ENCODE results near the gene C3orf20.
"Not testable (repeated sequence)": the region's sequence is repeated elsewhere in the genome, so short reads cannot be mapped to it uniquely, and the experiment has no call there.

C3orf20 gene

GRCh38 chr3:14700891-14701290 is 25.9 kb downstream of the C3orf20 start:
- no peak for DNase-seq (ENCODE audit: low read depth in 3 of 3)

GRCh38 chr3:14701676-14702075 is 26.7 kb downstream of the C3orf20 start:
- DNase-seq (ENCODE audit: low read depth in 3 of 3) = no peak

GRCh38 chr3:14703128-14703750 is 28.3 kb downstream of the C3orf20 start:
- no peak for DNase-seq (ENCODE audit: low read depth in 3 of 3)

- no peak for DNase-seq (ENCODE audit: low read depth in 3 of 3)
Observed at GRCh38 chr3:14703791-14704190, 28.9 kb downstream of the C3orf20 start.

GRCh38 chr3:14706096-14706495 is 31.2 kb downstream of the C3orf20 start:
- DNase-seq (ENCODE audit: low read depth in 3 of 3) = no peak

GRCh38 chr3:14716591-14716990 is 41.6 kb downstream of the C3orf20 start:
- DNase-seq (ENCODE audit: low read depth in 3 of 3) = no peak

- DNase-seq (ENCODE audit: low read depth in 3 of 3) = no peak
Observed at GRCh38 chr3:14717307-14717706, 42.4 kb downstream of the C3orf20 start.

- no peak for DNase-seq (ENCODE audit: low read depth in 3 of 3)
Observed at GRCh38 chr3:14718539-14718938, 43.6 kb downstream of the C3orf20 start.

GRCh38 chr3:14719006-14719405 is 44.1 kb downstream of the C3orf20 start:
- no peak for DNase-seq (ENCODE audit: low read depth in 3 of 3)

GRCh38 chr3:14721126-14721864 is 46.4 kb downstream of the C3orf20 start:
- DNase-seq (ENCODE audit: low read depth in 3 of 3) = no peak

- DNase-seq (ENCODE audit: low read depth in 3 of 3) = no peak
Observed at GRCh38 chr3:14725013-14725412, 50.1 kb downstream of the C3orf20 start.

- no peak for DNase-seq (ENCODE audit: low read depth in 3 of 3)
Observed at GRCh38 chr3:14725564-14726440, 50.9 kb downstream of the C3orf20 start.

GRCh38 chr3:14726441-14726780 is 51.5 kb downstream of the C3orf20 start:
- no peak for DNase-seq (ENCODE audit: low read depth in 3 of 3)

- no peak for DNase-seq (ENCODE audit: low read depth in 3 of 3)
Observed at GRCh38 chr3:14728113-14728512, 53.2 kb downstream of the C3orf20 start.

- no peak for DNase-seq (ENCODE audit: low read depth in 3 of 3)
Observed at GRCh38 chr3:14730703-14731382, 55.9 kb downstream of the C3orf20 start.

GRCh38 chr3:14740983-14741382 is 66.0 kb downstream of the C3orf20 start:
- DNase-seq (ENCODE audit: low read depth in 3 of 3) = no peak

- no peak for DNase-seq (ENCODE audit: low read depth in 3 of 3)
Observed at GRCh38 chr3:14741510-14741909, 66.6 kb downstream of the C3orf20 start.

GRCh38 chr3:14744556-14744955 is 69.6 kb downstream of the C3orf20 start:
- no peak for DNase-seq (ENCODE audit: low read depth in 3 of 3)

GRCh38 chr3:14750650-14751049 is 75.7 kb downstream of the C3orf20 start:
- no peak for DNase-seq (ENCODE audit: low read depth in 3 of 3)

- DNase-seq (ENCODE audit: low read depth in 3 of 3) = not testable (repeated sequence)
Observed at GRCh38 chr3:14752979-14753378, 78.0 kb downstream of the C3orf20 start.

- DNase-seq (ENCODE audit: low read depth in 3 of 3) = no peak
Observed at GRCh38 chr3:14757153-14757700, 82.3 kb downstream of the C3orf20 start.

- DNase-seq (ENCODE audit: low read depth in 3 of 3) = no peak
Observed at GRCh38 chr3:14758297-14758696, 83.4 kb downstream of the C3orf20 start.

Measured in stimulated activated CD4-positive, alpha-beta T cell treated with anti-CD3 and anti-CD28 coated beads, TNF-alpha, amount 100 ng/mL, for 24 hours (primary cell).